Measurements from ENCODE around the gene SERINC4. TPM values are rescaled to one million over a fixed set of nuclear protein-coding genes. Genes with fewer than 3 reads are reported as not detected.
A peak's percentile ranks its signal among the peaks of the same experiment; 100 is the strongest.

Gene SERINC4
- total and polyA plus RNA-seq, 10 of the 15 experiments (the other 5 are each of a cell fraction or from before 2014, with no cell fraction given) = 0.06 to 0.96 (median 0.26) TPM; not detected in 1

- TF ChIP-seq REST (IDR thresholded peaks at IDR 0.05; ENCODE audit: low read depth, low read length) (no peak), SPI1 (IDR thresholded peaks at IDR 0.05; ENCODE audit: borderline replicate concordance, insufficient read depth, low read depth, low read length) (0 out of 2 replicates have a peak, but pooled peaks have one; percentile 1), BMI1 (IDR thresholded peaks at IDR 0.05; ENCODE audit: borderline replicate concordance) (no peak), EP300 (IDR thresholded peaks at IDR 0.05; ENCODE audit: borderline replicate concordance in 1 of 2, control insufficient read depth in 1 of 2, low read depth in 2 of 2, low read length in 2 of 2) (peak; percentile 65 to 68), YY1 (IDR thresholded peaks at IDR 0.05; ENCODE audit: low read depth, low read length) (peak; percentile 29; the same call in 1 of the 2 replicates), RAD51 (IDR thresholded peaks at IDR 0.05) (no peak), ZNF217 (IDR thresholded peaks at IDR 0.05) (peak; percentile 24; the same call in 1 of the 2 replicates), SREBF2 (IDR thresholded peaks at IDR 0.05; ENCODE audit: low read length) (no peak), SIN3A (IDR thresholded peaks at IDR 0.05; ENCODE audit: low read depth, low read length) (no peak), EZH2 (IDR thresholded peaks at IDR 0.05; ENCODE audit: borderline replicate concordance, control insufficient read depth, low read depth, low read length) (no peak), ELK1 (IDR thresholded peaks at IDR 0.05; ENCODE audit: low read depth, low read length) (no peak), NFXL1 (IDR thresholded peaks at IDR 0.05; ENCODE audit: borderline replicate concordance) (no peak), IKZF2 (IDR thresholded peaks at IDR 0.05) (peak; percentile 75 to 81), RCOR1 (conservative IDR thresholded peaks at IDR 0.05; ENCODE audit: low read depth, low read length) (no peak), BCLAF1 (IDR thresholded peaks at IDR 0.05) (no peak), MEF2B (IDR thresholded peaks at IDR 0.05; ENCODE audit: partially characterized antibody, poor library complexity, severe bottlenecking) (peak; percentile 97), ZBTB33 (IDR thresholded peaks at IDR 0.05) (no peak), SP1 (IDR thresholded peaks at IDR 0.05; ENCODE audit: low read depth, low read length) (peak; percentile 32), MEF2A (IDR thresholded peaks at IDR 0.05; ENCODE audit: insufficient read depth, low read depth, low read length) (peak; percentile 33; the same call in 1 of the 2 replicates), NR2F1 (conservative IDR thresholded peaks at IDR 0.05) (peak; percentile 90), EED (IDR thresholded peaks at IDR 0.05; ENCODE audit: low read depth) (peak; percentile 62)
Observed at GRCh38 chr15:43776101-43776717, 23.8 kb downstream of the SERINC4 start (continued).
